ENCODE data around the gene JRKL. TPM values are rescaled to one million over a fixed set of nuclear protein-coding genes. Genes with fewer than 3 reads are reported as not detected.

JRKL gene
- total and polyA plus RNA-seq, 2 of the 13 experiments (the other 11 are each of a cell fraction or from before 2014, with no cell fraction given) = 3.2 to 4.5 TPM

DNA sequence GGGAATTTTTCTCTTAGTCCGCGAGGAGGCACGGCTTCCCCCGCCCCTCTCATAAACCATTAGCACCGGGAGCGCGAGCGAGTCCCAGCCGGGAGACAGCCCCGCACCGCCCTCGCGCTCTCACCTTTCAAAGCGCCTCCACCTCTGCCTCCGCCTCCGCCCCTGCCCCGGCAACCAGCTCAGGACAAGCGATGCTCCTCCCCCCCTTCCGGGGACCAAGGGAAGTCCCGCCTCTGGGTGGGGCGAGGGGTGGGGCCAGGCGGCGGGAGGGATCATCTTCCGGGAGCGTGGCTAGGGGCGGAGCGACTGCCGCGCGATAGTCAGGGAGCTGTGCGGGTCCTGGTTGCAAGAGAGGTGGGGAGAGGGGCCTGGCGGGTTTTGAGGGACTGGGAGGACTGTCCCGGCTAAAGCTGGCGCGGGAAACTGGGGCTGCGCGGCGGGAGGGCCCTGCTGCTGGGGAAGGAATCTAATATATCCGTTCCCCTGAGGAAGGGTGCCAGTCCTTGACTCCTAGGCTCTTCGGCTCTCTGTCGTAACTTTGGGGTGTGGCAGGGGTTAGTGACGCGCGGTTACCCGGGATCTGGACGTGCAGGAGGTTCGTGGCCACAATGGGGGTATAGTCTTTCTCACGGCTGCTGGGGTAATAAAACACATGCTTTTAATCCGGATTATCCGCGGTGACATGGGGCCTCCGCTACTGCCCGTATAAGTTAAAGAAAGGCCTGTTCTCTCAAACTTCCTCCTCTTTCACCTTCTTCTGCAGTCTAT lies at the start of gene JRKL, which contains the start of gene CCDC82 (continued):
- TF ChIP-seq, protein P1, sequence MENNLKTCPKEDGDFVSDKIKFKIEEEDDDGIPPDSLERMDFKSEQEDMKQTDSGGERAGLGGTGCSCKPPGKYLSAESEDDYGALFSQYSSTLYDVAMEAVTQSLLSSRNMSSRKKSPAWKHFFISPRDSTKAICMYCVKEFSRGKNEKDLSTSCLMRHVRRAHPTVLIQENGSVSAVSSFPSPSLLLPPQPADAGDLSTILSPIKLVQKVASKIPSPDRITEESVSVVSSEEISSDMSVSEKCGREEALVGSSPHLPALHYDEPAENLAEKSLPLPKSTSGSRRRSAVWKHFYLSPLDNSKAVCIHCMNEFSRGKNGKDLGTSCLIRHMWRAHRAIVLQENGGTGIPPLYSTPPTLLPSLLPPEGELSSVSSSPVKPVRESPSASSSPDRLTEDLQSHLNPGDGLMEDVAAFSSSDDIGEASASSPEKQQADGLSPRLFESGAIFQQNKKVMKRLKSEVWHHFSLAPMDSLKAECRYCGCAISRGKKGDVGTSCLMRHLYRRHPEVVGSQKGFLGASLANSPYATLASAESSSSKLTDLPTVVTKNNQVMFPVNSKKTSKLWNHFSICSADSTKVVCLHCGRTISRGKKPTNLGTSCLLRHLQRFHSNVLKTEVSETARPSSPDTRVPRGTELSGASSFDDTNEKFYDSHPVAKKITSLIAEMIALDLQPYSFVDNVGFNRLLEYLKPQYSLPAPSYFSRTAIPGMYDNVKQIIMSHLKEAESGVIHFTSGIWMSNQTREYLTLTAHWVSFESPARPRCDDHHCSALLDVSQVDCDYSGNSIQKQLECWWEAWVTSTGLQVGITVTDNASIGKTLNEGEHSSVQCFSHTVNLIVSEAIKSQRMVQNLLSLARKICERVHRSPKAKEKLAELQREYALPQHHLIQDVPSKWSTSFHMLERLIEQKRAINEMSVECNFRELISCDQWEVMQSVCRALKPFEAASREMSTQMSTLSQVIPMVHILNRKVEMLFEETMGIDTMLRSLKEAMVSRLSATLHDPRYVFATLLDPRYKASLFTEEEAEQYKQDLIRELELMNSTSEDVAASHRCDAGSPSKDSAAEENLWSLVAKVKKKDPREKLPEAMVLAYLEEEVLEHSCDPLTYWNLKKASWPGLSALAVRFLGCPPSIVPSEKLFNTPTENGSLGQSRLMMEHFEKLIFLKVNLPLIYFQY (CRISPR knock-in tag; IDR thresholded peaks at IDR 0.05; ENCODE audit: borderline replicate concordance) = peak; percentile 44
- TF ChIP-seq ZNF569 (CRISPR knock-in tag; IDR thresholded peaks at IDR 0.05; ENCODE audit: borderline replicate concordance) = no peak
- peak; percentile 48; the same call in 1 of the 2 replicates for TF ChIP-seq ZSCAN31 (CRISPR knock-in tag; IDR thresholded peaks at IDR 0.05; ENCODE audit: low read depth)
- peak; percentile 58 to 83 for TF ChIP-seq POLR2A (IDR thresholded peaks at IDR 0.05; ENCODE audit: insufficient read depth in 1 of 2, low read depth in 2 of 2, low read length in 2 of 2)
- TF ChIP-seq, protein P2, sequence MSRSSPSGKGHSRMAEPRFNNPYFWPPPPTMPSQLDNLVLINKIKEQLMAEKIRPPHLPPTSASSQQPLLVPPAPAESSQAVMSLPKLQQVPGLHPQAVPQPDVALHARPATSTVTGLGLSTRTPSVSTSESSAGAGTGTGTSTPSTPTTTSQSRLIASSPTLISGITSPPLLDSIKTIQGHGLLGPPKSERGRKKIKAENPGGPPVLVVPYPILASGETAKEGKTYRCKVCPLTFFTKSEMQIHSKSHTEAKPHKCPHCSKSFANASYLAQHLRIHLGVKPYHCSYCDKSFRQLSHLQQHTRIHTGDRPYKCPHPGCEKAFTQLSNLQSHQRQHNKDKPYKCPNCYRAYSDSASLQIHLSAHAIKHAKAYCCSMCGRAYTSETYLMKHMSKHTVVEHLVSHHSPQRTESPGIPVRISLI (CRISPR knock-in tag; IDR thresholded peaks at IDR 0.05; ENCODE audit: borderline replicate concordance) = no peak
- TF ChIP-seq ZNF83 (CRISPR knock-in tag; IDR thresholded peaks at IDR 0.05; ENCODE audit: borderline replicate concordance) = no peak
- TF ChIP-seq ZEB1 (IDR thresholded peaks at IDR 0.05; ENCODE audit: insufficient replicate concordance, low read depth) = no peak
- TF ChIP-seq ZNF484 (CRISPR knock-in tag; IDR thresholded peaks at IDR 0.05; ENCODE audit: borderline replicate concordance, low read depth) = no peak; the same call in 1 of the 2 replicates
- peak; percentile 96 for TF ChIP-seq ARID4A (CRISPR knock-in tag; IDR thresholded peaks at IDR 0.05; ENCODE audit: borderline replicate concordance)
- no peak for TF ChIP-seq ZNF644 (CRISPR knock-in tag; IDR thresholded peaks at IDR 0.05; ENCODE audit: low read depth)
- peak; percentile 85; the same call in 1 of the 2 replicates for TF ChIP-seq PCBP1 (IDR thresholded peaks at IDR 0.05; ENCODE audit: borderline replicate concordance, low read depth, low read length)
- peak; percentile 62; the same call in 1 of the 2 replicates for TF ChIP-seq ZBTB2 (CRISPR knock-in tag; IDR thresholded peaks at IDR 0.05; ENCODE audit: low read depth)
- TF ChIP-seq ERF (CRISPR knock-in tag; IDR thresholded peaks at IDR 0.05) = 0 out of 2 replicates have a peak, but pooled peaks have one; percentile 48
- no peak for TF ChIP-seq RORA (CRISPR knock-in tag; IDR thresholded peaks at IDR 0.05)
- TF ChIP-seq ATF7 (IDR thresholded peaks at IDR 0.05) = no peak
- peak; percentile 41; the same call in 1 of the 2 replicates for TF ChIP-seq ATF7 (CRISPR knock-in tag; IDR thresholded peaks at IDR 0.05)

Measured in HepG2 (cell line).